ENCODE measurements around the gene TUBGCP3. TPM values are rescaled to one million over a fixed set of nuclear protein-coding genes. Genes with fewer than 3 reads are reported as not detected.

TUBGCP3 gene
- total and polyA plus RNA-seq, 9 of the 15 experiments (the other 6 are each of a cell fraction or from before 2014, with no cell fraction given): 3.0 to 24.8 (median 15.2) TPM

DNA sequence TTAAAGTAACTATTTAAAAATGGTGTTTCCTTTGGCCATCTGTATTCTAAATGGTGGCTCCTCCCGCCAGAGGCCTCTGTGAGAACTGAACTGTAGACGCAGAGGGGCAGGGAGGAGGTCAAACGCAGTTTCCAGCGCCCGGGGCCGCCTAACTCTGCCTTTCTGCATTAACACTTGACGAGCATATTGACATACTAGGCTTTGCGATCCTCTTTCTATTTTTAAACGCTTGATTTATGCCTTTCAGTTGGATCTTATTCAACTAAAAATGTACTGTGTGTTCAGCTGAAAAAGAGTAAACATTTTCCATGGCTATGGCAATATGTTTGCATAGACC lies 137.1 kb downstream of the TUBGCP3 start (continued):
- TF ChIP-seq, protein P1, sequence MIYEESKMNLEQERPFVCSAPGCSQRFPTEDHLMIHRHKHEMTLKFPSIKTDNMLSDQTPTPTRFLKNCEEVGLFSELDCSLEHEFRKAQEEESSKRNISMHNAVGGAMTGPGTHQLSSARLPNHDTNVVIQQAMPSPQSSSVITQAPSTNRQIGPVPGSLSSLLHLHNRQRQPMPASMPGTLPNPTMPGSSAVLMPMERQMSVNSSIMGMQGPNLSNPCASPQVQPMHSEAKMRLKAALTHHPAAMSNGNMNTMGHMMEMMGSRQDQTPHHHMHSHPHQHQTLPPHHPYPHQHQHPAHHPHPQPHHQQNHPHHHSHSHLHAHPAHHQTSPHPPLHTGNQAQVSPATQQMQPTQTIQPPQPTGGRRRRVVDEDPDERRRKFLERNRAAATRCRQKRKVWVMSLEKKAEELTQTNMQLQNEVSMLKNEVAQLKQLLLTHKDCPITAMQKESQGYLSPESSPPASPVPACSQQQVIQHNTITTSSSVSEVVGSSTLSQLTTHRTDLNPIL (CRISPR knock-in tag; IDR thresholded peaks at IDR 0.05): no peak
- TF ChIP-seq ZNF561 (CRISPR knock-in tag; conservative IDR thresholded peaks at IDR 0.05): no peak

DNA sequence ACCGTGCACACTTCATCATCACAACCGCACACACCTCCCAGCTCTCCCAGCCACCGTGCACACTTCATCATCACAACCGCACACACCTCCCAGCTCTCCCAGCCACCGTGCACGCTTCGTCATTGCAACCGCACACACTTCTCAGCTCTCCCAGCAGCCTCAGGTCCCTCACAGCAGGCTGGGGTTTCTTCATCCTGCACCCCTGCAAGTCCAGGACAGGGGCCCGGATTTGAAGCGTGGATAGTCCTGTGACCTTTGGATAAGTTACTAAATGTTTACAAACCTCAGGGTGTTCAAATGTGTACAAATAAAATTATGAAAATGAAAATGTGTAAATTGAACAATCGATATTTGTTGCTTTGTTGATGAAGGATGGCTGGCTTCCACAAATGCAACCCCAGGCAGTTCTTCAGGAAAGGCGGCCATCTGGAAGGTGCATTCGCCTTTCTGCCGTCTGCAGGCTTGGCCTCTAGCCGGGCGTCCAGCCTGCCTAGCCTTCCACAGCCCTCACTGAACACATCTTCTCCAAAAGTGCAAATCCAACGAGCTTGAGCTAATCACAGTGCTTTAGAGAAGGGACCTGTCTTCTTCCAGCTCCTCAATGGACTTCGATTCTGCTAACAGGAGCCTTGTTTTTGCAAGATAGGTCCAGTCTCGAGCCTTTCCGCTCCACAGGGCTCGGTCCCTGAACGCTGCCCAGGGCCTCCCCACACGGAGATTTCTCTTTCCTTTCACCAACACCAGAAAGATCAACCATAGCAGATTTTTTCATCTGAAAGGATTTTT lies 137.6 kb downstream of the TUBGCP3 start:
- ChIA-PET POLR2A (no interaction called here), CTCF (ENCODE audit: low intra/inter-chr PET ratio) (no interaction called here)
- TF ChIP-seq MIER1 (IDR thresholded peaks at IDR 0.05; ENCODE audit: low read depth): no peak
- TF ChIP-seq HOXB6 (CRISPR knock-in tag; IDR thresholded peaks at IDR 0.05; ENCODE audit: borderline replicate concordance): no peak
- TF ChIP-seq, protein P2, sequence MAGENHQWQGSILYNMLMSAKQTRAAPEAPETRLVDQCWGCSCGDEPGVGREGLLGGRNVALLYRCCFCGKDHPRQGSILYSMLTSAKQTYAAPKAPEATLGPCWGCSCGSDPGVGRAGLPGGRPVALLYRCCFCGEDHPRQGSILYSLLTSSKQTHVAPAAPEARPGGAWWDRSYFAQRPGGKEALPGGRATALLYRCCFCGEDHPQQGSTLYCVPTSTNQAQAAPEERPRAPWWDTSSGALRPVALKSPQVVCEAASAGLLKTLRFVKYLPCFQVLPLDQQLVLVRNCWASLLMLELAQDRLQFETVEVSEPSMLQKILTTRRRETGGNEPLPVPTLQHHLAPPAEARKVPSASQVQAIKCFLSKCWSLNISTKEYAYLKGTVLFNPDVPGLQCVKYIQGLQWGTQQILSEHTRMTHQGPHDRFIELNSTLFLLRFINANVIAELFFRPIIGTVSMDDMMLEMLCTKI (IDR thresholded peaks at IDR 0.05; ENCODE audit: partially characterized antibody): no peak
- TF ChIP-seq, protein P3, sequence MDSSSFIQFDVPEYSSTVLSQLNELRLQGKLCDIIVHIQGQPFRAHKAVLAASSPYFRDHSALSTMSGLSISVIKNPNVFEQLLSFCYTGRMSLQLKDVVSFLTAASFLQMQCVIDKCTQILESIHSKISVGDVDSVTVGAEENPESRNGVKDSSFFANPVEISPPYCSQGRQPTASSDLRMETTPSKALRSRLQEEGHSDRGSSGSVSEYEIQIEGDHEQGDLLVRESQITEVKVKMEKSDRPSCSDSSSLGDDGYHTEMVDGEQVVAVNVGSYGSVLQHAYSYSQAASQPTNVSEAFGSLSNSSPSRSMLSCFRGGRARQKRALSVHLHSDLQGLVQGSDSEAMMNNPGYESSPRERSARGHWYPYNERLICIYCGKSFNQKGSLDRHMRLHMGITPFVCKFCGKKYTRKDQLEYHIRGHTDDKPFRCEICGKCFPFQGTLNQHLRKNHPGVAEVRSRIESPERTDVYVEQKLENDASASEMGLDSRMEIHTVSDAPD (CRISPR knock-in tag; IDR thresholded peaks at IDR 0.05): no peak
- no peak for TF ChIP-seq YY1 (IDR thresholded peaks at IDR 0.05; ENCODE audit: borderline replicate concordance in 1 of 3, control insufficient read depth in 1 of 3, extremely low read depth in 1 of 3, insufficient read depth in 3 of 3, insufficient read length in 1 of 3, insufficient replicate concordance in 2 of 3, low read depth in 1 of 3, low read length in 2 of 3)
- no peak for TF ChIP-seq ZNF133 (CRISPR knock-in tag; IDR thresholded peaks at IDR 0.05)
- TF ChIP-seq, protein P4, sequence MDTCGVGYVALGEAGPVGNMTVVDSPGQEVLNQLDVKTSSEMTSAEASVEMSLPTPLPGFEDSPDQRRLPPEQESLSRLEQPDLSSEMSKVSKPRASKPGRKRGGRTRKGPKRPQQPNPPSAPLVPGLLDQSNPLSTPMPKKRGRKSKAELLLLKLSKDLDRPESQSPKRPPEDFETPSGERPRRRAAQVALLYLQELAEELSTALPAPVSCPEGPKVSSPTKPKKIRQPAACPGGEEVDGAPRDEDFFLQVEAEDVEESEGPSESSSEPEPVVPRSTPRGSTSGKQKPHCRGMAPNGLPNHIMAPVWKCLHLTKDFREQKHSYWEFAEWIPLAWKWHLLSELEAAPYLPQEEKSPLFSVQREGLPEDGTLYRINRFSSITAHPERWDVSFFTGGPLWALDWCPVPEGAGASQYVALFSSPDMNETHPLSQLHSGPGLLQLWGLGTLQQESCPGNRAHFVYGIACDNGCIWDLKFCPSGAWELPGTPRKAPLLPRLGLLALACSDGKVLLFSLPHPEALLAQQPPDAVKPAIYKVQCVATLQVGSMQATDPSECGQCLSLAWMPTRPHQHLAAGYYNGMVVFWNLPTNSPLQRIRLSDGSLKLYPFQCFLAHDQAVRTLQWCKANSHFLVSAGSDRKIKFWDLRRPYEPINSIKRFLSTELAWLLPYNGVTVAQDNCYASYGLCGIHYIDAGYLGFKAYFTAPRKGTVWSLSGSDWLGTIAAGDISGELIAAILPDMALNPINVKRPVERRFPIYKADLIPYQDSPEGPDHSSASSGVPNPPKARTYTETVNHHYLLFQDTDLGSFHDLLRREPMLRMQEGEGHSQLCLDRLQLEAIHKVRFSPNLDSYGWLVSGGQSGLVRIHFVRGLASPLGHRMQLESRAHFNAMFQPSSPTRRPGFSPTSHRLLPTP (IDR thresholded peaks at IDR 0.05; ENCODE audit: borderline replicate concordance, extremely low read depth, insufficient read length): no peak
- no peak for TF ChIP-seq DPF2 (IDR thresholded peaks at IDR 0.05)
- no peak for TF ChIP-seq HSF4 (CRISPR knock-in tag; IDR thresholded peaks at IDR 0.05; ENCODE audit: borderline replicate concordance)
- TF ChIP-seq EGR1 (conservative IDR thresholded peaks at IDR 0.05): no peak

More for the DNA sequence above, 137.6 kb downstream of the TUBGCP3 start:
- 5% methylated on average over 14 of the region's 23 CpGs for WGBS (ENCODE audit: insufficient coverage, low coverage, missing lambda C conversion rate)
- intact Hi-C loops (cut with micrococcal nuclease) (no loop called here), in situ Hi-C loops (cut with MboI) (no loop called here)
- Histone ChIP-seq H4K20me1 (replicated peaks; ENCODE audit: control insufficient read depth, insufficient read depth, low read length) (no peaks in the 10 kb centered on the region), H3K27me3 (ENCODE audit: control insufficient read depth in 2 of 2, insufficient read depth in 2 of 2, low read length in 2 of 2) (peaks cover 31 to 78% of the 10 kb centered on the region in 2 experiments; a peak in 4 of 5 replicates), H3K9me1 (ENCODE audit: control insufficient read depth, insufficient read depth, low read length) (no peaks in the 10 kb centered on the region), H3K4me3 (no peak overlapping the region), H3K4me1 (replicated peaks in 1 of 2; ENCODE audit: control insufficient read depth in 2 of 2, insufficient read depth in 2 of 2, low read length in 2 of 2) (no peaks in the 10 kb centered on the region), H3K36me3 (ENCODE audit: control insufficient read depth, insufficient read depth, low read length) (no peaks in the 10 kb centered on the region), H3K79me2 (ENCODE audit: control insufficient read depth, insufficient read depth, low read length) (no peaks in the 10 kb centered on the region), H3K9ac (ENCODE audit: insufficient read depth in 1 of 2, low read depth in 2 of 2, low read length in 2 of 2) (no peak overlapping the region), H3K4me2 (ENCODE audit: insufficient read depth, low read length) (no peak overlapping the region), H3K27ac (ENCODE audit: extremely low read depth, low read depth, low read length) (no peak overlapping the region), H2AFZ (ENCODE audit: low read depth, low read length) (no peak overlapping the region), H3K9me3 (replicated peaks; ENCODE audit: control insufficient read depth, insufficient read depth, low read depth, low read length) (no peaks in the 10 kb centered on the region)
- DNase-seq (ENCODE audit: extremely low read depth in 1 of 4, low spot score in 3 of 4) (no peak), FAIRE-seq (no peak), ATAC-seq (no peak)
- BruUV-seq (replicated peaks): no TSS peak
